CD14-positive monocyte (primary cell): ENCODE data around the gene ZNF365. TPM values are rescaled to one million over a fixed set of nuclear protein-coding genes. Genes with fewer than 3 reads are reported as not detected.

Experiments used
- DNase-seq, 3 donors: peaks; one replicate each; pipeline ENCODE4 v3.0.0-alpha.2; 2011 to 2022
- H2AFZ ChIP-seq: 2 replicates; pipeline ENCODE4 v1.6.0; 2012; ENCODE audit warnings: mild to moderate bottlenecking, low read depth, low read length, inconsistent platforms; ENCODE audit not compliant: insufficient read depth, poor library complexity, severe bottlenecking
- H3K27ac ChIP-seq, 2 donors: 1 replicate in 1 of 2; 2 replicates in 1 of 2; pipeline ENCODE4 v1.5.1; 2012 to 2013; ENCODE audit warnings: low read length in 2 of 2, control low read depth in 1 of 2, inconsistent platforms in 1 of 2, low read depth in 1 of 2, mild to moderate bottlenecking in 1 of 2
- H3K27me3 ChIP-seq, 2 donors: one replicate each; pipeline versions ENCODE4 v1.6.0 to v1.6.1; 2011 to 2013; ENCODE audit warnings: low read length in 2 of 2; ENCODE audit not compliant: control insufficient read depth in 2 of 2, insufficient read depth in 2 of 2
- H3K36me3 ChIP-seq, 2 donors: replicated peaks in 1 of 2; 1 replicate in 1 of 2; 2 replicates in 1 of 2; pipeline versions ENCODE4 v1.5.1 to v1.6.1; 2012 to 2013; ENCODE audit warnings: low read length in 2 of 2, control low read depth in 1 of 2, inconsistent platforms in 1 of 2, mild to moderate bottlenecking in 1 of 2; ENCODE audit not compliant: insufficient read depth in 2 of 2, control insufficient read depth in 1 of 2
- H3K4me1 ChIP-seq, 2 donors: 1 replicate in 1 of 2; 2 replicates in 1 of 2; pipeline versions ENCODE4 v1.5.1 to v1.6.1; 2012 to 2013; ENCODE audit warnings: low read length in 2 of 2, control low read depth in 1 of 2, inconsistent platforms in 1 of 2, mild to moderate bottlenecking in 1 of 2, moderate library complexity in 1 of 2; ENCODE audit not compliant: insufficient read depth in 2 of 2, control insufficient read depth in 1 of 2
- H3K4me2 ChIP-seq: replicated peaks from 2 replicates; pipeline ENCODE3; 2012; ENCODE audit warnings: low read length, moderate library complexity, mild to moderate bottlenecking; ENCODE audit not compliant: poor library complexity, severe bottlenecking; ENCODE audit errors: extremely low read depth
- H3K4me3 ChIP-seq, 3 experiments: fragments of 200-600 bp in 1 of 3; sonication (generic) in 1 of 3; replicated peaks in 1 of 3; 1 replicate in 2 of 3; 2 replicates in 1 of 3; pipeline ENCODE4 v1.5.1; 2011 to 2013; ENCODE audit warnings: low read length in 3 of 3, mild to moderate bottlenecking in 3 of 3, control low read depth in 2 of 3, low read depth in 2 of 3, inconsistent platforms in 1 of 3, moderate library complexity in 1 of 3
- H3K79me2 ChIP-seq: 2 replicates; pipeline ENCODE4 v1.6.0; 2012; ENCODE audit warnings: mild to moderate bottlenecking, control low read depth, inconsistent platforms, low read length, moderate library complexity; ENCODE audit not compliant: insufficient read depth
- H3K9ac ChIP-seq: 2 replicates; pipeline ENCODE4 v1.6.0; 2017; ENCODE audit warnings: low read length, mild to moderate bottlenecking; ENCODE audit not compliant: insufficient read depth, poor library complexity, severe bottlenecking
- H3K9me3 ChIP-seq, 2 donors: replicated peaks in 1 of 2; 1 replicate in 1 of 2; 2 replicates in 1 of 2; pipeline versions ENCODE4 v1.5.1 to v1.6.1; 2012 to 2013; ENCODE audit warnings: low read length in 2 of 2, control low read depth in 1 of 2; ENCODE audit not compliant: control insufficient read depth in 1 of 2, insufficient read depth in 1 of 2
- H4K20me1 ChIP-seq: 2 replicates; pipeline ENCODE4 v1.6.0; 2012; ENCODE audit warnings: mild to moderate bottlenecking, low read length, control low read depth, moderate library complexity; ENCODE audit not compliant: insufficient read depth
- H3K27ac Mint-ChIP-seq, 7 donors: one replicate each; pipeline ENCODE4 v1.8.0; 2020; ENCODE audit warnings: mild to moderate bottlenecking in 7 of 7, mixed read lengths in 7 of 7, moderate library complexity in 6 of 7, inconsistent platforms in 2 of 7
- H3K27me3 Mint-ChIP-seq, 3 donors: one replicate each; pipeline ENCODE4 v1.8.0; 2021 to 2022; ENCODE audit warnings: low read depth in 3 of 3, mild to moderate bottlenecking in 3 of 3, mixed read lengths in 3 of 3, moderate library complexity in 3 of 3, inconsistent platforms in 1 of 3
- H3K36me3 Mint-ChIP-seq, 2 donors: one replicate each; pipeline ENCODE4 v1.8.0; 2020; ENCODE audit warnings: mixed read lengths in 2 of 2, inconsistent platforms in 1 of 2, mild to moderate bottlenecking in 1 of 2
- H3K4me1 Mint-ChIP-seq: one replicate; pipeline ENCODE4 v1.8.0; 2020; ENCODE audit warnings: mild to moderate bottlenecking, mixed read lengths
- H3K4me3 Mint-ChIP-seq, 2 donors: one replicate each; pipeline ENCODE4 v1.8.0; 2020; ENCODE audit warnings: mild to moderate bottlenecking in 2 of 2, mixed read lengths in 2 of 2, moderate library complexity in 1 of 2
- H3K9me3 Mint-ChIP-seq, 7 donors: one replicate each; pipeline ENCODE4 v1.8.0; 2020 to 2022; ENCODE audit warnings: mixed read lengths in 7 of 7, mild to moderate bottlenecking in 6 of 7, moderate library complexity in 6 of 7, inconsistent platforms in 2 of 7
- CTCF ChIP-seq: fragments of 200-600 bp; IDR thresholded peaks from one replicate; pipeline ENCODE4 v1.8.0; 2022; ENCODE audit warnings: antibody characterized with exemption, mild to moderate bottlenecking
- WGBS: methylation state at CpG from one replicate; pipeline ENCODE4 v1.1.5; 2013; ENCODE audit warnings: missing lambda C conversion rate; ENCODE audit not compliant: insufficient coverage; 5-methylcytosine and 5-hydroxymethylcytosine counted together
- intact Hi-C, 2 donors: fragments of 100-400 bp; cut with micrococcal nuclease; formaldehyde crosslinking; loops; one replicate each; pipeline versions ENCODE4 v1.15.0 to v1.15.1; 2023
- polyA plus RNA-seq, 3 donors: library from polyadenylated mRNA; depleted of rRNA in 1 of 3; unstranded in 2 of 3; stranded (reverse) in 1 of 3; fragments of 300-500 nt in 2 of 3; fragments of >200 nt in 1 of 3; fragmentation: Illumina TruSeq in 2 of 3; gene quantifications; 1 replicate in 2 of 3; 2 replicates in 1 of 3; pipeline ENCODE4 v1.2.3, GENCODE V29; 2012 to 2021

The ZNF365 gene
- polyA plus RNA-seq, 3 donors: not detected

- no peak overlapping the region for H3K4me2 ChIP-seq
- TF ChIP-seq CTCF: no peak
- no peaks in the 10 kb centered on the region for H3K36me3 Mint-ChIP-seq
- H3K4me1 Mint-ChIP-seq: peaks cover 4% of the 10 kb centered on the region
- H3K4me3 Mint-ChIP-seq: no peak overlapping the region
- DNase-seq: no peak
- H3K9ac ChIP-seq: no peak overlapping the region
- peaks cover 0 to 3% (median 0%) of the 10 kb centered on the region in 7 donors for H3K9me3 Mint-ChIP-seq
- H3K4me3 ChIP-seq: no peak overlapping the region
- H3K36me3 ChIP-seq: no peaks in the 10 kb centered on the region
- H3K27ac ChIP-seq: no peak overlapping the region
- no peaks in the 10 kb centered on the region for H3K9me3 ChIP-seq
- no peaks in the 10 kb centered on the region for H3K79me2 ChIP-seq
- peaks cover under 1 to 7% (median 3%) of the 10 kb centered on the region in 3 donors for H3K27me3 Mint-ChIP-seq
- intact Hi-C loops: loop anchor here (5.0 to 10.0 kb wide), 3 partner anchors 52 to 112 kb away; no protein-coding TSS in a partner anchor
- no peaks in the 10 kb centered on the region for H3K27me3 ChIP-seq
- peak overlapping the region in 1 of 7 donors; percentile 22 for H3K27ac Mint-ChIP-seq
- no peak overlapping the region for H2AFZ ChIP-seq
- 98% methylated on average over 7 of the region's 8 CpGs for WGBS
- H3K4me1 ChIP-seq: no peaks in the 10 kb centered on the region
- H4K20me1 ChIP-seq: no peaks in the 10 kb centered on the region
These were observed 68.9 kb downstream of the ZNF365 start for GRCh38 chr10:62442894-62443669.

GRCh38 chr10:62443866-62444265, 69.7 kb downstream of the ZNF365 start:
- peaks cover 4% of the 10 kb centered on the region for H3K4me1 Mint-ChIP-seq
- no peaks in the 10 kb centered on the region for H3K4me1 ChIP-seq
- no peaks in the 10 kb centered on the region for H3K9me3 ChIP-seq
- peaks cover 0 to 3% (median 0%) of the 10 kb centered on the region in 7 donors for H3K9me3 Mint-ChIP-seq
- H3K4me3 Mint-ChIP-seq: no peak overlapping the region
- H4K20me1 ChIP-seq: no peaks in the 10 kb centered on the region
- no peaks in the 10 kb centered on the region for H3K36me3 ChIP-seq
- no peaks in the 10 kb centered on the region for H3K27me3 ChIP-seq
- peak overlapping the region in 1 of 7 donors; percentile 27 for H3K27ac Mint-ChIP-seq
- H3K27me3 Mint-ChIP-seq: peaks cover 1 to 10% (median 2%) of the 10 kb centered on the region in 3 donors
- no peaks in the 10 kb centered on the region for H3K79me2 ChIP-seq
- H3K36me3 Mint-ChIP-seq: no peaks in the 10 kb centered on the region
- no peak overlapping the region for H3K9ac ChIP-seq
- H3K4me3 ChIP-seq: no peak overlapping the region
- H3K27ac ChIP-seq: no peak overlapping the region
- no peak overlapping the region for H2AFZ ChIP-seq
- no peak overlapping the region for H3K4me2 ChIP-seq
- no peak for TF ChIP-seq CTCF
- DNase-seq: no peak
- intact Hi-C loops: loop anchor here (5.0 to 10.0 kb wide), 3 partner anchors 51 to 111 kb away; no protein-coding TSS in a partner anchor
